Ramos (cell line): ENCODE measurements around the gene LRRN2.

ENCODE experiments used
- in situ Hi-C: fragments of 300-500 bp; cut with MboI; formaldehyde crosslinking; loops from one replicate; pipeline ENCODE4 v1.14.3; 2022; ENCODE audit warnings: low sequenced_read_pairs; ENCODE audit not compliant: unreplicated experiment

The LRRN2 gene

GRCh38 chr1:204670152-204670927 lies 15.2 kb downstream of the LRRN2 start:
- in situ Hi-C loops = no loop called here

GRCh38 chr1:204669579-204669978 lies 16.0 kb downstream of the LRRN2 start:
- in situ Hi-C loops = no loop called here

DNA sequence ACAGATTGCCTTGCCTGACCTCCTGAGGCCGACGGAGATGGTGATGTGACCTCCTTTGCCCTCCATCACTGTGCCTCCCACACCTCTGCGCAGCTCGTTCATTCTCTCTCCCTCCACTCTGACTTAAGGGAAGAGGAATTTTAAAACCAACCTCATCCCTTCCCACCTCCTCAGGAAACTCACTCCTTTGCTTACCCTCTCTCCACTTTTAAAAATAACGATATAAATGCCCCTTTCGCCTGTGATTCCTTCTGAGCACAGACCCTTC lies 21.2 kb downstream of the LRRN2 start:
- in situ Hi-C loops = no loop called here

- in situ Hi-C loops = no loop called here
Observed at GRCh38 chr1:204663644-204664383, 21.7 kb downstream of the LRRN2 start.

DNA sequence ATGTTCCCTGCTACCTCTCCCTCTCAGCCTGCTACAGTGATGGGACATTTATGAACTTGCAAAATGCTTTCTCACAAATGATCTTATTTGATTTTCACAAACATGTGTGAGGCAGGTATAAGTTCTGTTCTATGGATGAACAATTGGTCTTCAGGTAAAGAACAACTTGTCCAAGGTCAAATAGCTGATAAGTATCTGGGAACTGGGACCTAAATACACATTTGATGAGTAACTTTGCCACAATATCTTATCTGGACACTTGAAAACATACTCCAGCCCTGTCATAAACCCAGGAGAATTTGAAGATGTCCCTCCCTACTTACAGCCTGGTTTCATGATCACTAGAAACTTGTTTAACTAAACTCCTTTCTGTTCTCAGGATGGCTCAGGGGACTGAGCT lies 23.0 kb downstream of the LRRN2 start:
- in situ Hi-C loops = no loop called here

DNA sequence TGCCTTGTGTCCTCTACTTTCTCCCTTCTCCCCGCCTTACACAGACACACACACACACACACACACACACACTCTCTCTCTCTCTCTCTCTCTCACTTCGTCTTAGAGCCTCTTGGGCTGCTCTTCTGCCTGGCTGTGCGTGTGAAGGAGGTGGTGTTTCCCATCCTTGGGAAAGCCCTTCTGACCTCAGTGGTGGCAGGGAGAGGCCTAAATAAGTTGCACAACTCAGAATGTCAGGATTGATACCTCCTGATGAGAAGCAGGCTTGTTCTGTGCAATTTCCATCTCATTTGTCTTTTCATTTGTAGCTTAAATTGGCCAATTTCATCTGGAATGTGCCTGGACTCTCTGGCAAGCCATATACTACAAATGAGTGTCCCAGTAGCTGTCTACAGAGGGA lies 25.0 kb downstream of the LRRN2 start:
- in situ Hi-C loops = no loop called here

- in situ Hi-C loops = no loop called here
Observed at GRCh38 chr1:204659056-204659455, 26.5 kb downstream of the LRRN2 start.

DNA sequence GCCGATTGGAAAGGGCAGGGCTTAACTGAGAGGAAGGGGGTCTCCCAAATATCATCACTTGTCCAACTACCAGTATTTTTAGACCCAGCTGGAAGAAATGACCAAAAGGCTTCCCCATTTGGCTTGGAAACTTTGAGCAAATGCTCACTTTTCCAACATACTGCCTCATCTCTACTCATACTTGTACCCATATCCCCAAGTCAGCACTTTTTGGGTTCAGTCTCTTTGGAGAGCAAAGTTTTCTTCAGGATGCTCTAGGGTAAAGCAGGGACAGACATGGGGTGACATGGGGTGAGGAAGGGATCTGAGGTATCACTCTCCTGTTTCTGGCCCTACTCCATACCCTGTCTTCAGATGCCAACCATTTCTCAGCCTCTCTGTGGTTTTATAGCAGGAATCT lies 27.2 kb downstream of the LRRN2 start:
- in situ Hi-C loops = no loop called here

- in situ Hi-C loops = no loop called here
Observed at GRCh38 chr1:204653590-204654340, 31.8 kb downstream of the LRRN2 start.

DNA sequence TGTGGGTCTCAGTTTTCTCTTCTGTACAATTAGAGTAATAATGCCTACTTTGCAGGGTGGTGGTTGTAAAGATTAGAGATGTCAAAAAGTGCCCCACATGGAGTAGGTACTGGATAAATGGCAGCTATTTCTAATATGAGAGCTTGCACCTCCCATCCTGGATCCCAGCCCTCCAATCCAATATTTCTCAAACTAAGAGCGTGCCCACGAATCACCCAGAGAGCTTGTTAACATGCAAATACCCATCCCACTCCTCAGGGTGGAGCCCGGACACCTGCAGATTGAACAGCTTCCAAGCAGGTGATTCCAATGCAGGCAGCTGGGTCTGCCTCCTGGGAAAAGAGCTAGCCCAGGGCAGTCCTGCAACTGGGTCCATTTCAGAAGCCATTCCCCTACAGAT lies 33.0 kb downstream of the LRRN2 start:
- in situ Hi-C loops = no loop called here

- in situ Hi-C loops = no loop called here
Observed at GRCh38 chr1:204651843-204652421, 33.6 kb downstream of the LRRN2 start.

GRCh38 chr1:204650911-204651570 lies 34.5 kb downstream of the LRRN2 start:
- in situ Hi-C loops = no loop called here

DNA sequence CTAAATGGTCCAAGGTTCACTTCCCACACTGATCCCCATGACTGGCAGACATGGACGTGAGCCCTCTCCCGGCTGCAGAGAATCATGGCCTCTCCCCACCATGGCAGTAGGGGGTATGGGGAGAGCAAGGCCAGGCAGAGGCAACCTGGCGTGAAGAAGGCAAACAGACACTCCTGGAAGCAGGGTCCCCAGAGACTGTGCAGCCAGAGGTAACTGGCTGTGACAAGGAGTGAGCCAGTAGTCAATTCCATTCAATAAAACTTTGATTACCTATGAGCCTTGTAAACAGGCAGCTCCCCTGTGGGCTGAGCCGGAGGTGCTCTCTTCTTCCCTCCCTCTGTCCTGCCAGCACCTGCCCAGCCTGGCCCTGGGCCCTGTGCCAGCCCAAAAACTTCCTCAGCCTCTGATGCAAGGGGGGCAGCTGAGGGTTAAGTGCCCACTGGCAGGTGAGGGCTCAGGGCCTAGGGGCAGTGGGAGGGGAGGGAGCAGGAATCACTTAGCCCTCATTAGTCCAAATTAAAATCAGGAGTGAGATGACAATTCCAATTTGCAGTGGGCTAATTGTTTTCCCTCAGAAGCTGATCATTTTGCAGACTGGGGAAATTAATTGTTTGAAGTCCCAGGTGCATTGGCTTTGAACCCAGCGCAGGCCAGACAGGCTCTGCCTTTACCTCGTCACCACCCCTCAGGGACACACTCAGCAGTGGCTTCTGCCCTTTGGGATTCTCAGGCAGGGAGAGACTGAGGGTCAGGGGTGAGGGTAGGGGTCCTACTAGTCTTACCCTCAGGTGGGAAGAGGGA lies 35.6 kb downstream of the LRRN2 start:
- in situ Hi-C loops = no loop called here

DNA sequence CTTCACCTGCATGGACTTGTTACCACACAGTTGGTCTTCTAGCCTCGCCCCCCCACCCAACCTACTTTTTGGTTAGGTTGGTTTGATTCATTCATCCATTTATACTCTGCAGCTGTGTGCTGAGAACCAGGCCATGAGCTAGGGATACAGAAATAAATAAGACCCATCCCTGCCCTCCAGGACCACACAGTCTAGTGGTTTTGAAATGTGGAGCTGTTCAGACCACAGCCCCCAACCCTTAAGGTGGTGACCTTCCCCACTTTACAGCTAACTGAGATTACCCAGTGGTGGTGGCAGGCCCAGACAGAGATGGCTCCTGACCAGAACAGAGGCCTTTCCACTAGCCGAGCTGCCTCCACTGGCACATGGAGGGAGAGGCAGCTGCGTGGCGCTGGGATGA lies 37.0 kb downstream of the LRRN2 start:
- in situ Hi-C loops = no loop called here

DNA sequence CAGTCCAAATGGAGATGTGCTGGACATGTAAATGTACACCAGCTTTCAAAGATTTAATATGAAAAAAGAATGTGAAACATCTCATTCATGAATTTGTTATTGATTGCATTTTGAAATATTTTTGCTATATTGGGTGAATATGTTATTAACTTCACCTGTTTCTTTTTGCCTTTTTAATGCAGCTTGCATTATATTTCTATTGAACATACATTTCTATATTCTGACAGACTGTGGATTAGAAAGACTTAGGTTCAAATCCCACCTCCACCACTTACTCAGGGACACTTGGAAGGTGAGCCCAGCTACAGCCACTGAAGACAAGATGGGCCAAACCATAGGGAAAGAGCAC lies 37.8 kb downstream of the LRRN2 start:
- in situ Hi-C loops = no loop called here

GRCh38 chr1:204647114-204647804 lies 38.3 kb downstream of the LRRN2 start:
- in situ Hi-C loops = no loop called here

DNA sequence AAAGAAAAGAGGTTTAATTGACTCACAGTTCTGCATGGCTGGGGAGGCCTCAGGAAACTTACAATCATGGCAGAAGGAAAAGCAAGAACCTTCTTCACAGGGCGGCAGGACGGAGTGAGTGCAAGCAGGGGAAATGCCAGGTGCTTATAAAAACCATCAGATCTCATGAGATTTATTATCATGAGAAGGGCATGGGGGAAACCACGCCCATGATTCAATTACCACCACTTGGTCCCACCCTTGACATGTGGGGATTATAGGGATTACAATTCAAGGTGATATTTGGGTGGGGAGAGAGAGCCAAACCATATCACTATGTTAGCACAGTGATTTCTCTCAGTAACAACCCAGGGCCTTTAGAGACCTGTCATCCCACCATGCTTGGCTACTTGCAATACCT lies 39.9 kb downstream of the LRRN2 start:
- in situ Hi-C loops = no loop called here

GRCh38 chr1:204645251-204645650 lies 40.3 kb downstream of the LRRN2 start:
- in situ Hi-C loops = no loop called here

GRCh38 chr1:204643503-204643902 lies 42.0 kb downstream of the LRRN2 start:
- in situ Hi-C loops = no loop called here
